HG02798 (cell line): ENCODE measurements around the gene NCBP2.

Source experiments
- ATAC-seq: cut with Tn5 transposase; IDR thresholded peaks from one replicate; pipeline ENCODE4 v1.9.1; 2021; ENCODE audit warnings: mild to moderate bottlenecking; ENCODE audit not compliant: unreplicated experiment, poor library complexity

Gene NCBP2

GRCh38 chr3:196942226-196942914 lies at the start of gene NCBP2:
Gene NCBP2, minus strand, starts transcription at chr3:196942528. Its CDS starts 25 bp downstream, at chr3:196942503.
- peak; percentile 95 for ATAC-seq

GRCh38 chr3:196991581-196992460 lies 49.5 kb upstream of the NCBP2 start:
- ATAC-seq = no peak

GRCh38 chr3:196990601-196991007 lies 48.3 kb upstream of the NCBP2 start:
- no peak for ATAC-seq

DNA sequence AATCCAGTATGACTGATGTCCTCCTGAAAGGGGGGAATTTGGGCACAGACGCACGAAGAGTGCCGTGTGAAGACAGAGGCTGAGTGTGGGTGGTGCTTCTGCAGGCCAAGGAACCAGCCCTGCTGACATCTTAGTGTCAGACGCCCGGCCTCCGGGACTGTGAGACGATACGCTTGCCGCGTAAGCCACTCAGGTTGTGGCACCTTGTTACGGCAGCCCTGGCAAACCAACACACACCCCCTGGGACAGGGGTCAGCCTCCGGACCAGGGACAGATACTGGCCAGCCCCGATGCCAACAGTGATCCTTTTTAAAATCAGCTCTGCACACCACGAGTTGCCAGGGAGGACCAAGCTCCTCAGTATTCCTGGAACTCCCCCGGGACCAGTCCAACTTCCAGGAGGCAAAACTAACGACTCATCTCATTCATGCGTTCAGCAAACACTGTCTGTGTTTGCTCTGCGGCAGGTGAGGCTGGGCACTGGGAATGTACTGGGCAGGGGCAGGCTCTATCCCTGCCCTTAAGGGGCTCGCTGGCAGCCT lies 47.5 kb upstream of the NCBP2 start:
- ATAC-seq = no peak

DNA sequence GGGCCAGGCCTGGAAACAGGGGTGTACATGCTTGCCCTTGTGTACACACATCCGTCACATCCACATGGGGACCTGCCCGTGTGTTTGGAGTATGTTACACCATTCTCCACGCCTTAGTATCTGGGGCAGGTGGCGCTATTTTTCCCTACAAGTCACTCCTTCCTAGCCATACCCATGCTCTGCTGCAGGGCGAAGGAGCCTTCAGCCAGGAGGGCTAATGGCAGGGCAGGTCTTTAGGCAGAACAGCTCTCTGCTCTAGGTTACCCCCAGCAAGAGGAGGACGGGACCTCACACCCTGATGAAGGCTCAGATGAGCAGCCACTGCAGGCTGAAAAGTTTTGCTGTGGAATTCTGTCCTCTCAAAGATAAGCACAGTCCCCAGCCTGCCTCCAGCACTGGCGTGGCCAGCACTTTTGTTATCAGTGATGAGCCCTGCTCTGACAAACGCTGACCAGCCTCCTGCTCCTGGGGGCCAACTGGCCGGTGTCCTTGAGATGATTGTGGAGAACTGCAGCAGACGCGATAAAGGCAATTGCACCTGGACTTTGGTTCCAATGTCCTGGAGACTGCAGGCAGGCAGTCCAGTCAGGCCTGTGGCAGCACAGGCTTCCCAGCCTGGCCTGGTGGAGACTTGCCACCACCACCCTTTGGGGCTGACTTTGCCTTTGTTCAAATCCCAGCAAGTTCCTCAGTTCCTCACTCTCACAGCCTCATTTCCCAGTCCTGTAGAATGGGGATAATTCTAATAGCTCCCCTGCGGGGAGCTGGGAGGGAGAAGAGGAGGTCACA lies 46.1 kb upstream of the NCBP2 start:
- ATAC-seq = no peak

GRCh38 chr3:196987022-196987421 lies 44.7 kb upstream of the NCBP2 start:
- no peak for ATAC-seq

DNA sequence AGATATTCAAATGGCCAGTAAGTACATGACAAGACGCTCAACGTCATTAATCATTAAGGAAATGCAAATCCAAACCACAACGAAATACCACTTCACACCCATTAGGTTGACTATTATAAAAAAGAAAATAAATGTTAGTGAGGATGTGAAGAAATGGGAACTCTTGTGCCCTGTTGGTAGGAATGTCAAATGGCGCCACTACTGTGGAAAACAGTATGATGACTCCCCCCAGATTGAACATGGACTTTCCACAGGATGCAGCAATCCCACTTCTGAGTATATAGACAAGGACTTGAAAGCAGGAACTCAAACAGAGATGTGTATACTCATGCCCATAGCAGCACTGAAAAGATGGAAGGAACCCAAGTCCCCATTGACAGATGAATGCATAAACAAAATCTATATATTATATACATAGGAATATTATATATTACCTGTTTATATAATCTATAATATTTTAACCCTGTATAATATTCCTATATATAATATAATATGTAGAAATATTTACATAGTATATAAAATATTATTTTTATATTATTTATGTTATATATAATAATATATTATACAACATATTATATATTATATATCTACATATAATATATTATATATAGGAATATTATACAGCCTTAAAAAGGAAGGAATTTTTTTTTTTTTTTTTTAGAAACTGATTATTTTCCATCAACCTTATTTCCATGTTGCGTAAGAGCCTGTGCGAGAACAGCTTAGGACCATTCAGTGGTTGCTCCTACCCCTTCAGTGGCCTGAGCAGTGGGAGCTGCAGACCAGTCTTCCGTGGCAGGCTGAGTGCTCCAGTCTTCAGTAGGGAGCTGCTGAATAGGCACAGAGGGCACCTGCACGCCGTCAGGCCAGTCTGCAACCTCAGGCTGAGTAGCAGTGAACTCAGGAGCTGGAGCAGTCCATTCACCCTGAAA lies 43.9 kb upstream of the NCBP2 start:
- ATAC-seq = no peak

DNA sequence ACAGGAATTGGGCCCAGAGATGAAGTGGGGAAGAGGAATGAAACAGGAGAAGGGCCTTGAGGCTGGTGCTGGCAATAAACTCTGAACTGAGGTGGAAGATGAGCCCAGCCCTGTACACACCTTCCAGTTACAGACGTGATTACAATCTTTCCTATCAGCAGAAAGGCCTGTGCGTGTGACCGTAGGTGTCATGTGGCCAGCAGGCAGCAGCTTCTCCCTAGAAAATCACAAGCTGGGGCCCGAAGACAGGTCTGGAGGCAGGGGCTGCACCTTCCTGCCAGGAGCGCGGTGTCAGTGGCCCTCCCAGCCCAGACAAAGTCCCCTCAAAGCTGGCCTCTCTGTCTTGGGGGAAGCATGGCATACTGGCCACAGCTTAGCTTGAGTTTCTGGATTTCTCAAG lies 43.0 kb upstream of the NCBP2 start:
- ATAC-seq = no peak

- ATAC-seq = no peak
Measured at GRCh38 chr3:196983186-196983585, 40.9 kb upstream of the NCBP2 start.

- no peak for ATAC-seq
Measured at GRCh38 chr3:196981657-196982056, 39.3 kb upstream of the NCBP2 start.

DNA sequence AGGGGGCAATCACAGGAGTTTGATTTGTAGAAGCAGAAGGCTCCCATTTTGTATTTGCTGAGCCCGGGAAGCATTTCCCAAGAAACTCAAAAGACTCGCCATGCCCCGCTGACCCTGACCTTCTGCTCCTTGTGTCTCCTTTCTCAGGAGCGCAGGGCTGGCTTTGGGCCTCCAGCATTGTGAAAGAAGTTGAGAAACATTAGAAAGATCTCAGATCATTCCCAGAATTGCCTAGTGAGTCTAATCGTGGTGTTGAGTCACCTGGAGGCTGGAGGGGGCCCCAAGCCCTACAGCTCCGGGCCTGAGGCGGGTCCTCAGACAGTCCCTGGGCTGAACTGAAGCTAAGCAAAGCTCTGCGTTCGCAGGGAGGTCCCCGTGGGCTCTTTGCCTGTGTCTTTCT lies 37.2 kb upstream of the NCBP2 start:
- ATAC-seq = no peak

DNA sequence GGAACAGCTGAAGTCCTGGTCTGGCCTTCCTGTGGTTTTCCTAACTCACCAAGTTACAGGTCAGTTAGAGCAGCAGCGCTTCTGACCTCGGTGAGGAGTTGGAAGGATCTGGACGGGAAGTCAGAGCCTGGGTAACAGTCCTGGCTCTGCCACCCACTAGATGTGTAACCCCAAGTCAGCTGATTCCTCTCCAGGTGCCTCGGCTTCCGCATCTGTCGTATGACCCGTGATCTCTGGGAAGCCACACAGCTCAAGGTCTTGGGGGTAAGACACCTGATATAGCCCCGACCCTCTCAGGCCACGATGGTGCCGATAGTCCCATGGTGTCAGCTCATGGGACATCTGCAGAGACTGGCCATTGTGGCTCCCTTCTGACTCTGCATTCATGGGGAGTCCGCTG lies 34.6 kb upstream of the NCBP2 start:
- ATAC-seq = no peak

DNA sequence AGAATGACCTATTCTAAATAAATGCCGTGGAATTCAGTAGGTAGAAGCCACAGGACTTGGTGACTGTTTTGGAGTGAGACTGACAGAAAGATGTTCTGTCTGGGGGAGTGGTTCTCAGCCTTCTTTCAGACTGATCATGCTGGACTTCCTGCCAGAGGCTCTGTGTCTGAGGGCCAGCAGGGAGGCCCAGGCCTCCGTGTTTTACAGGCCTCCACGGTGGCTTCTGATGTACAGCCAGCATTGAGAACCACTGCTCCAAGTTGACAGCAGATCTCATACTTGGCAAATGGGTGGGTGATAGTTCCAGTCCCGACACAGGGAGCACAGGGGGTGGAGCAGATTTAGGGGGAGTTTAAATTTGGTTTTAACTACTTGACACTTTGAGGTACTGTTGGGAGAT lies 33.0 kb upstream of the NCBP2 start:
- no peak for ATAC-seq

DNA sequence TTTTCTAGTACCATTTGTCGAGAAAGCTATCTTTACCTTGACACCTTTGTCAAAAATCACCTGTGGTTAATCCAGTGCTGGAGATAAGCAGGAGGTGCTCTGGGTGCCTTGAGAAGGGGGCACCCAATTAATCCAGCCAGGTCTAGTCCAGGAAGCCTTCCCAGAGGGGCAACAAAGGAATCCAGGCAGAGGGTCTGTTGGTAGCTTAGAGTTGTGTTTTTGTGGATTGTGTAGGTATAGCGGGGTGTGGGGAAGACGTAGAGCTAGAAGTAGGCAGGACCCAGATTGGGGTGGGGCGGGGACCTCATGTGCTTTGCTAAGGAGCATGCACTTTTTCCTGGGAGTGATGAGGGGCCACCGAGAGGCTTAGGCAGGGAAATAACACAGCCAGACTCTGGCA lies 32.3 kb upstream of the NCBP2 start:
- no peak for ATAC-seq

DNA sequence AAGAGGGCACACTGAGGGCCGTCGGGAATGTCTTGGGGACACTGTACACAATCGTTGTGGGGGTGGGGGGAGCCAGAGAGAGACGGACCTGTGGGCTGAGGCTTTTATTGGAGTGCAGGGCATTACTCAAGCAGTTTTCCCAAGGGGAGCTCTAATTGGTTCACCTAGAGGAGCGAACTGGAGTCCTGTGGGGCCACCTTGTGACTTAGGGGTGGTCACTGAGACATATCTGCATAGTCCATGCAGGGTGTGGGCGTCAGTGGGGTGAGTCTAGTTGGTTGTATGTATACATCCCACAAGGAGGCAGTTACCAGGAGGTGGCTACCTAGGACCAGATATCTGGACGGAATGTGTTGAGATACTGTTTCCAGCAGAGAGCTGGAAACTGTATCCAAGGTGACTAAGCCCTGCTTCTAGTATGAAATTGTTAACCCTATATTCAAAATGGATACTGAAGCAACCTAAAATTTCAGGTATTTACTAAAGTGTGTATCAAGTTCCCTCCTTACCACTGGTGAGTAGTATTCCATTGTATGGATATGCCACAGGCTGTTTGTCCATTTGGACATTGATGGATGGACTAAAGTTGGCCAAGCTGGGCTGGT lies 28.9 kb upstream of the NCBP2 start:
- no peak for ATAC-seq

DNA sequence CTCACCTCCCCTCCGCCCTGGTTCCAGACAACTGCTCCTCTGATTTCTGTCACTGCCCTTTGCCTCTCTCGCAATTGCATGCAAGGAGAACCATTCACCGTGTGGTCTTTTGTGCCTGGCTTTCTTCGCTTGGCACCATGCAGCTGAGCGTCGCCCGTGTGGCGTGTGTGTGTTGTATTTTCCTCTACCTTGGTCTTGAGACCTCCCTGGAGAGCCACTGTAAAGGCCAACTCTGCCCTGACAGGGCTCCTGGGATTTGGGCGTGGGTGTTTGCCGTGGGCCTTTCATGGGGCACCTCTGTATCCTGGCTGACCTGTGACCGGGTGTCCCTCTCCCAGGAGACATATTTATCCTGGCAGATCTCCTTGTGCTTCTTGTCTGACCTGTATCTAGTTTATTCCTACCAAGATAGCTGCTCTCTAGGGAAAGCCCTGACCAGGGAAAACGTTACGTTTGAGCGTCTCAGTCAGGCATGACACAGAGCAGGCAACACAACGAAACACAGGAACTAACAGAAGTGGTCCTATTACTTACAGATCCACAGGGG lies 28.3 kb upstream of the NCBP2 start:
- ATAC-seq = no peak

GRCh38 chr3:196969660-196970546 lies 27.6 kb upstream of the NCBP2 start:
- ATAC-seq = peak; percentile 64

DNA sequence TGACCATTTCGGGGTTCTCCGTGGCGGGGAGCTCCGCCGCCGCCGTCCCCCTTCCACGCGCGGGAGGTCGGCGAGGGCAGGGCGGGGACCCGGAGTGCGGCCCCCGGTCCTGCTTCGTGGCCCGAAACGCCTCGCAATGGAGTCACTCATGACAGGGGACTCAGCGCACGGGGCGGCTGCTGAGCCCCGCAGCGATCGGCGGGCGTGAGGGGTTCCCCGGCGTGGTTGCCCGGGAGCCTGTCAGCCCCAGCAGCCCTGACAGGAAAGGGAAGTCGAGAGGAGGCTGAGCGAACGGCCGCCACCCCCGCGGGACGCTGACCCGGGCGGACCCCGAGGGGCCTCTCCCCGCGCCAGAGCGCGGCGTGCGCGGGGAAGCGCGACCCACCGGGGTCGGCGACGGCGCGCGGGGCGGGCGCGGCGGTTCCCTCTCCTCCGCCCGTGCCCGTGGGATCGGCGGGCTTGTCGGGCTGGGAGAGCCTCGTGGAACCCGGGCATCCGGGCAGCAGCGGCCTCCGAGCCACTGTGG lies 26.9 kb upstream of the NCBP2 start:
- peak; percentile 33 for ATAC-seq
